HepG2 (cell line): ENCODE measurements around the gene FAM229A. TPM values are rescaled to one million over a fixed set of nuclear protein-coding genes. Genes with fewer than 3 reads are reported as not detected.

ENCODE experiments used
- ATF2 ChIP-seq: sonication (generic); formaldehyde crosslinking; IDR thresholded peaks from 2 replicates; pipeline ENCODE4 v1.4.0; 2020; ENCODE audit warnings: missing genetic modification reagents
- ATF7-NPFF ChIP-seq: sonication (generic); formaldehyde crosslinking; IDR thresholded peaks from 2 replicates; pipeline ENCODE4 v1.8.1; 2023; ENCODE audit warnings: mild to moderate bottlenecking, low read depth, missing genetic modification reagents, moderate library complexity
- DR1 ChIP-seq: sonication (generic); formaldehyde crosslinking; IDR thresholded peaks from 2 replicates; pipeline ENCODE4 v1.8.0; 2021; ENCODE audit warnings: mild to moderate bottlenecking, missing genetic modification reagents, inconsistent platforms
- GPBP1L1 ChIP-seq: sonication (generic); formaldehyde crosslinking; IDR thresholded peaks from 2 replicates; pipeline ENCODE4 v1.5.0; 2020; ENCODE audit warnings: mild to moderate bottlenecking, missing genetic modification reagents
- MED8 ChIP-seq: sonication (generic); formaldehyde crosslinking; IDR thresholded peaks from 2 replicates; pipeline ENCODE4 v1.8.1; 2023; ENCODE audit warnings: mild to moderate bottlenecking, missing genetic modification reagents; ENCODE audit not compliant: insufficient replicate concordance
- MXI1 ChIP-seq: IDR thresholded peaks from 3 replicates; pipeline ENCODE4 v1.6.1; 2012; ENCODE audit warnings: low read depth, low read length, inconsistent platforms, borderline replicate concordance
- MYC ChIP-seq: sonication (generic); formaldehyde crosslinking; IDR thresholded peaks from 2 replicates; pipeline ENCODE4 v1.9.0; 2021; ENCODE audit warnings: missing genetic modification reagents, borderline replicate concordance
- PHF21A ChIP-seq: sonication (generic); formaldehyde crosslinking; IDR thresholded peaks from 2 replicates; pipeline ENCODE4 v1.5.0; 2020; ENCODE audit warnings: mild to moderate bottlenecking, missing genetic modification reagents
- SOX13 ChIP-seq, 3 experiments: fragments of 450-650 bp in 1 of 3; sonication (generic) in 1 of 3; formaldehyde crosslinking in 1 of 3; IDR thresholded peaks in 2 of 3; conservative IDR thresholded peaks in 1 of 3; 2 replicates each; pipeline versions ENCODE4 v1.5.0 to v1.6.1; 2016 to 2020; ENCODE audit warnings: antibody characterized with exemption in 1 of 3, mild to moderate bottlenecking in 1 of 3, missing compliant biosample characterization in 1 of 3, missing genetic modification reagents in 1 of 3, moderate library complexity in 1 of 3
- ZBED4 ChIP-seq: sonication (generic); formaldehyde crosslinking; IDR thresholded peaks from 2 replicates; pipeline ENCODE4 v1.4.0; 2020; ENCODE audit warnings: missing genetic modification reagents, borderline replicate concordance
- ZBTB21 ChIP-seq: sonication (generic); formaldehyde crosslinking; IDR thresholded peaks from 2 replicates; pipeline ENCODE4 v1.4.0; 2020; ENCODE audit warnings: missing genetic modification reagents
- ZFX ChIP-seq: sonication (generic); formaldehyde crosslinking; IDR thresholded peaks from 2 replicates; pipeline ENCODE4 v1.4.0; 2020; ENCODE audit warnings: mild to moderate bottlenecking, low read depth, missing genetic modification reagents, moderate library complexity
- ZNF383 ChIP-seq: sonication (generic); formaldehyde crosslinking; IDR thresholded peaks from 2 replicates; pipeline ENCODE4 v1.4.0; 2020; ENCODE audit warnings: missing genetic modification reagents, mild to moderate bottlenecking, borderline replicate concordance
- ZNF414 ChIP-seq: sonication (generic); formaldehyde crosslinking; IDR thresholded peaks from 2 replicates; pipeline ENCODE4 v1.5.0; 2020; ENCODE audit warnings: missing genetic modification reagents
- ZNF430 ChIP-seq: sonication (generic); formaldehyde crosslinking; IDR thresholded peaks from 2 replicates; pipeline ENCODE4 v1.9.0; 2021; ENCODE audit warnings: mild to moderate bottlenecking, missing genetic modification reagents
- ZNF740 ChIP-seq: sonication (generic); formaldehyde crosslinking; IDR thresholded peaks from 2 replicates; pipeline ENCODE4 v1.4.0; 2020; ENCODE audit warnings: missing genetic modification reagents
- ZNF784 ChIP-seq: sonication (generic); formaldehyde crosslinking; IDR thresholded peaks from 2 replicates; pipeline ENCODE4 v1.5.1; 2020; ENCODE audit warnings: missing genetic modification reagents, mild to moderate bottlenecking, borderline replicate concordance
- ZNF792 ChIP-seq: IDR thresholded peaks from 2 replicates; pipeline ENCODE4 v1.6.1; 2016
- polyA plus RNA-seq, 8 experiments: library from polyadenylated mRNA; depleted of rRNA in 3 of 8; stranded (reverse) in 7 of 8; unstranded in 1 of 8; fragments of >200 nt; fragmentation: Illumina TruSeq in 4 of 8; extraction: Trizol in 4 of 8; gene quantifications; 2 replicates each; pipeline versions ENCODE4 v1.2.1 to v1.2.3, GENCODE V29; 2011 to 2016; ENCODE audit warnings: low read depth in 4 of 8, missing spikeins in 1 of 8, mixed read lengths in 1 of 8; ENCODE audit not compliant: insufficient read depth in 1 of 8
- total RNA-seq, 5 experiments: library from RNA; depleted of rRNA; stranded (reverse); fragments of >200 nt; fragmentation: Illumina TruSeq; extraction: Trizol; gene quantifications; 2 replicates each; pipeline ENCODE4 v1.2.3, GENCODE V29; 2016; ENCODE audit warnings: low read depth in 1 of 5

Gene FAM229A
- total and polyA plus RNA-seq, 2 of the 13 experiments (the other 11 are each of a cell fraction or from before 2014, with no cell fraction given): 3.2 to 17.6 TPM

GRCh38 chr1:32334864-32335534 is 27.3 kb downstream of the FAM229A start (continued):
- TF ChIP-seq ZNF784 (CRISPR knock-in tag) (no peak), PHF21A (CRISPR knock-in tag) (no peak), ZBED4 (CRISPR knock-in tag) (0 out of 2 replicates have a peak, but pooled peaks have one; percentile 21), MYC (CRISPR knock-in tag) (peak; percentile 15; the same call in 1 of the 2 replicates), ZNF430 (CRISPR knock-in tag) (no peak), DR1 (CRISPR knock-in tag) (no peak), MED8 (CRISPR knock-in tag) (no peak), MXI1 (no peak; the same call in 2 of the 3 replicates), ZNF414 (CRISPR knock-in tag) (no peak), GPBP1L1 (CRISPR knock-in tag) (no peak), ZNF383 (no peak), ATF7-NPFF (0 out of 2 replicates have a peak, but pooled peaks have one; percentile 19), ZNF792 (CRISPR knock-in tag) (peak; percentile 59; the same call in 1 of the 2 replicates), SOX13 (IDR thresholded peaks at IDR 0.05) (no peak), SOX13 (CRISPR knock-in tag; conservative IDR thresholded peaks at IDR 0.05 in 1 of 2, IDR thresholded peaks at IDR 0.05 in 1 of 2) (peak in 1 of 2 experiments; percentile 34; a peak in 1 of 4 replicates), ZBTB21 (no peak), ZNF740 (CRISPR knock-in tag) (no peak), ATF2 (CRISPR knock-in tag) (0 out of 2 replicates have a peak, but pooled peaks have one; percentile 28), ZFX (peak; percentile 36; the same call in 1 of the 2 replicates)
